Activated B cell treated with CpG ODN at 0.5 μM for 24 hours (primary cell): ENCODE data around the gene NRG3. TPM values are rescaled to one million over a fixed set of nuclear protein-coding genes. Genes with fewer than 3 reads are reported as not detected.

Source experiments
- ATAC-seq: fragments of 200-7000 bp; cut with Tn5 transposase; one replicate; pipeline ENCODE4 v1.10.0; 2021; ENCODE audit warnings: low read depth, mild to moderate bottlenecking, moderate library complexity
- CTCF ChIA-PET: fragments of 350-600 bp; sonication (Branson Sonifier 250); formaldehyde crosslinking; loops from one replicate; lab custom pipeline; 2021; ENCODE audit warnings: antibody characterized with exemption; lab: Charles Lee
- POLR2A ChIA-PET: fragments of 350-600 bp; sonication (Branson Sonifier 250); formaldehyde crosslinking; loops from one replicate; lab custom pipeline; 2021; ENCODE audit warnings: antibody characterized with exemption; lab: Charles Lee
- DNase-seq: peaks from one replicate; pipeline ENCODE4 v3.0.0; 2022
- H3K27ac Mint-ChIP-seq: one replicate; pipeline ENCODE4 v1.8.0; 2020; ENCODE audit warnings: mixed read lengths
- H3K27me3 Mint-ChIP-seq: one replicate; pipeline ENCODE4 v1.8.0; 2021; ENCODE audit warnings: mixed read lengths
- H3K36me3 Mint-ChIP-seq: one replicate; pipeline ENCODE4 v1.8.0; 2021; ENCODE audit warnings: low read depth, mixed read lengths
- H3K4me1 Mint-ChIP-seq: one replicate; pipeline ENCODE4 v1.8.0; 2021; ENCODE audit warnings: mixed read lengths
- H3K4me3 Mint-ChIP-seq: one replicate; pipeline ENCODE4 v1.8.0; 2020; ENCODE audit warnings: mild to moderate bottlenecking, mixed read lengths
- H3K9me3 Mint-ChIP-seq: one replicate; pipeline ENCODE4 v1.8.0; 2020; ENCODE audit warnings: mixed read lengths
- CTCF ChIP-seq: fragments of 200-600 bp; IDR thresholded peaks from one replicate; pipeline ENCODE4 v1.8.0; 2022; ENCODE audit warnings: antibody characterized with exemption, mild to moderate bottlenecking
- intact Hi-C: fragments of 100-400 bp; cut with micrococcal nuclease; formaldehyde crosslinking; loops from one replicate; pipeline ENCODE4 v1.15.1; 2024
- total RNA-seq: library from RNA; stranded (reverse); gene quantifications from 2 replicates; pipeline ENCODE4 v1.2.3, GENCODE V29; 2022

The NRG3 gene
- total RNA-seq, 1 donor from 2014 or later = not detected

GRCh38 chr10:82192665-82193064 lies 317.7 kb downstream of the NRG3 start:
- Mint-ChIP-seq H3K4me3 (no peak overlapping the region), H3K36me3 (no peaks in the 10 kb centered on the region), H3K4me1 (no peaks in the 10 kb centered on the region), H3K27ac (no peak overlapping the region), H3K27me3 (no peaks in the 10 kb centered on the region), H3K9me3 (peaks cover 3% of the 10 kb centered on the region)
- CTCF ChIA-PET = no interaction called here
- ATAC-seq = no peak
- no peak for TF ChIP-seq CTCF
- intact Hi-C loops = no loop called here
- no peak for DNase-seq
- POLR2A ChIA-PET = no interaction called here

DNA sequence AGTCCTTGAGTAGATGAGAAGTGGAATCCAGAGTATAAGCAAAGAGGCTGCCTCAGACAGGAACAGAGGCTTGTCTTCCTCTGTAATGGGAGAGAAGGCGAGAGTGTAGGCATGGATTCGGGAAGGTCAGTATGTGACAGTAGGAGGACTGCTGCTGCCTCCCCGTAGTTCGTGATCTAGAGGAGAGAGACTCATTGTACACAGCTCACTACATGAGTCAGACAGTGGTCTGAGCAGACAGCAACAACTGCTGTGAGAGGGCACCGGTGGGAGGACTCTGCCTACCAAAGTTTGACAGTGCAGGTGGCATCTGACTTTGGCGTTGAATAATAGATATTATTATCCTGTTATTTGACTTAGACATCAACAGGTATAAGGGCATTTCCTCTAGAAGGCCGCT lies 319.4 kb downstream of the NRG3 start:
- H3K9me3 Mint-ChIP-seq = peaks cover 3% of the 10 kb centered on the region
- H3K4me1 Mint-ChIP-seq = no peaks in the 10 kb centered on the region
- ATAC-seq = no peak
- no peak for TF ChIP-seq CTCF
- POLR2A ChIA-PET = no interaction called here
- no peak overlapping the region for H3K4me3 Mint-ChIP-seq
- CTCF ChIA-PET = no interaction called here
- H3K27ac Mint-ChIP-seq = no peak overlapping the region
- no peak for DNase-seq
- intact Hi-C loops = no loop called here
- H3K36me3 Mint-ChIP-seq = no peaks in the 10 kb centered on the region
- H3K27me3 Mint-ChIP-seq = no peaks in the 10 kb centered on the region

GRCh38 chr10:82206831-82207230 lies 331.8 kb downstream of the NRG3 start:
- ChIA-PET CTCF (no interaction called here), POLR2A (no interaction called here)
- Mint-ChIP-seq H3K27me3 (no peaks in the 10 kb centered on the region), H3K4me1 (no peaks in the 10 kb centered on the region), H3K36me3 (no peaks in the 10 kb centered on the region), H3K27ac (no peak overlapping the region), H3K4me3 (no peak overlapping the region), H3K9me3 (peaks cover 3% of the 10 kb centered on the region)
- ATAC-seq (no peak), DNase-seq (no peak)
- TF ChIP-seq CTCF = no peak
- intact Hi-C loops = no loop called here

DNA sequence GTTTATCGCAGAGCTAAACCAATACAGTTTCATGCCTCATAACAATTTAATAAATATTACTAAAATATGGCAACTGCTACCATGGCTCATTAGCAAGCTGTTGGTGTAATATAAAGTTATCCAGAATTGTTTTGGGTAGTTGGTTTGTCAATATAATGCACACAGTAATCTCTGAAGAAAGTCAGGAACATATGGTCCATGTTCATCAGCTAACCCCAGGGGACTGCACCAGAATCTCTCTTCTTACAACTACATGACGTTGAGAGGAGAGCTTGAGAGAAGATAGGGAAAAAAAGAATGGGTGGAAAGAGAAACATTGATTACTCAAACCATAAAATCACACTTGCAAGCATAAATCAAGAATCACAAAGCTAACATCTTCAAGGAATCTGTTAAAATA lies 333.7 kb downstream of the NRG3 start:
- ChIA-PET POLR2A (no interaction called here), CTCF (no interaction called here)
- Mint-ChIP-seq H3K4me1 (no peaks in the 10 kb centered on the region), H3K36me3 (no peaks in the 10 kb centered on the region), H3K4me3 (no peak overlapping the region), H3K9me3 (peaks cover 3% of the 10 kb centered on the region), H3K27me3 (no peaks in the 10 kb centered on the region), H3K27ac (no peak overlapping the region)
- intact Hi-C loops = no loop called here
- TF ChIP-seq CTCF = no peak
- ATAC-seq (no peak), DNase-seq (no peak)

GRCh38 chr10:82210331-82210730 lies 335.3 kb downstream of the NRG3 start:
- POLR2A ChIA-PET = no interaction called here
- Mint-ChIP-seq H3K27ac (no peak overlapping the region), H3K9me3 (peaks cover 3% of the 10 kb centered on the region), H3K27me3 (no peaks in the 10 kb centered on the region), H3K4me1 (no peaks in the 10 kb centered on the region), H3K4me3 (no peak overlapping the region), H3K36me3 (no peaks in the 10 kb centered on the region)
- TF ChIP-seq CTCF = no peak
- CTCF ChIA-PET = no interaction called here
- DNase-seq (no peak), ATAC-seq (no peak)
- intact Hi-C loops = loop anchor here (10.0 kb wide), 1 partner anchor 56 kb away; no protein-coding TSS in a partner anchor
